ENCODE data around the gene PMM2.

DNA sequence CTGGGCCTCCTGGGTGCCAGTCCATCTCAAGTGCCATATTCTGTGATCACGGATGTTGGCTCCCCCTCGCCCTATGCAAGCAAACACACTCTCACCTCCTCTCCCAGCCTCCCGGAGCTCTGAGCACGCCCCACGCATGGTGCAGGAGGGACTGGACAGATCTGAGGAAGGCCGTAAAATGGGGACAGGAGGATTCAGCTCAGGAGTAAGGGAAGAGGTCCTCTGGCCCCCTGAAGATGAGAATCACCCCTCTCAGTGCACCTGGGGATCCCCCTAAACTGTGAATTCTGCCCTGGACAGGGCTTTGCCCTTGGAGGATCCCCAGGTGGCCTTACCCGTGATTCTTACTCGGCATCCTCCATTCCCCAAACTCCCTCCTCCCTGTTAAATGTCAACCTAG, 15.8 kb upstream of the PMM2 start:
- TF ChIP-seq CTCF (IDR thresholded peaks at IDR 0.05) (no peak), EZH2 (IDR thresholded peaks at IDR 0.05; ENCODE audit: borderline replicate concordance, insufficient read depth, low read depth, low read length, poor library complexity, severe bottlenecking) (no peak)

Measured in B cell (primary cell).